Adipocyte (in vitro differentiated cells): ENCODE data around the gene ORM2.
"Not testable (repeated sequence)": the region's sequence is repeated elsewhere in the genome, so short reads cannot be mapped to it uniquely, and the experiment has no call there.

Source experiments
- DNase-seq: peaks from one replicate; pipeline ENCODE4 v3.0.0-alpha.2; 2015; ENCODE audit warnings: low read depth
- H3K27me3 ChIP-seq: replicated peaks from 2 replicates; pipeline ENCODE4 v1.7.0; 2013; ENCODE audit warnings: mild to moderate bottlenecking, low read length, moderate library complexity; ENCODE audit not compliant: control insufficient read depth, insufficient read depth
- H3K36me3 ChIP-seq: 2 replicates; pipeline ENCODE4 v1.7.0; 2013; ENCODE audit warnings: low read length, mild to moderate bottlenecking, moderate library complexity; ENCODE audit not compliant: control insufficient read depth, insufficient read depth, severe bottlenecking
- H3K4me1 ChIP-seq: 2 replicates; pipeline ENCODE4 v1.7.0; 2013; ENCODE audit warnings: mild to moderate bottlenecking, low read length, moderate library complexity; ENCODE audit not compliant: control insufficient read depth, insufficient read depth
- H3K4me3 ChIP-seq: 2 replicates; pipeline ENCODE4 v1.7.0; 2013; ENCODE audit warnings: mild to moderate bottlenecking, low read length, moderate library complexity
- H3K9ac ChIP-seq: 2 replicates; pipeline ENCODE4 v1.7.0; 2013; ENCODE audit warnings: mild to moderate bottlenecking, low read length, moderate library complexity
- H3K9me3 ChIP-seq: 2 replicates; pipeline ENCODE4 v1.7.0; 2013; ENCODE audit warnings: mild to moderate bottlenecking, low read length, moderate library complexity; ENCODE audit not compliant: control insufficient read depth

The ORM2 gene

GRCh38 chr9:114317665-114318357, 11.9 kb upstream of the ORM2 start:
- peak; percentile 88 for DNase-seq
- Histone ChIP-seq H3K9ac (peak overlapping the region; percentile 78), H3K9me3 (no peaks in the 10 kb centered on the region), H3K36me3 (no peaks in the 10 kb centered on the region), H3K4me1 (peaks cover 44% of the 10 kb centered on the region), H3K4me3 (peak overlapping the region; percentile 58), H3K27me3 (no peaks in the 10 kb centered on the region)

GRCh38 chr9:114318416-114318815, 11.3 kb upstream of the ORM2 start:
- DNase-seq: no peak
- no peaks in the 10 kb centered on the region for H3K27me3 ChIP-seq

GRCh38 chr9:114319147-114319546, 10.5 kb upstream of the ORM2 start:
- Histone ChIP-seq H3K27me3 (no peaks in the 10 kb centered on the region), H3K9me3 (no peaks in the 10 kb centered on the region), H3K9ac (no peak overlapping the region), H3K4me3 (no peak overlapping the region), H3K36me3 (no peaks in the 10 kb centered on the region), H3K4me1 (peaks cover 44% of the 10 kb centered on the region)
- no peak for DNase-seq

More at GRCh38 chr9:114318416-114318815, 11.3 kb upstream of the ORM2 start:
- H3K9ac ChIP-seq: peak overlapping the region; percentile 78
- H3K4me3 ChIP-seq: no peak overlapping the region
- no peaks in the 10 kb centered on the region for H3K36me3 ChIP-seq
- peaks cover 44% of the 10 kb centered on the region for H3K4me1 ChIP-seq
- no peaks in the 10 kb centered on the region for H3K9me3 ChIP-seq

GRCh38 chr9:114320710-114321109, 9.0 kb upstream of the ORM2 start:
- H3K9me3 ChIP-seq, H3K4me3 ChIP-seq, H3K27me3 ChIP-seq, H3K9ac ChIP-seq, H3K36me3 ChIP-seq: not testable (repeated sequence)
- peaks cover 29% of the 10 kb centered on the region for H3K4me1 ChIP-seq
- peak; percentile 25 for DNase-seq

GRCh38 chr9:114321759-114322158, 7.9 kb upstream of the ORM2 start:
- DNase-seq: peak; percentile 64
- H3K9ac ChIP-seq: no peak overlapping the region
- peaks cover 23% of the 10 kb centered on the region for H3K4me1 ChIP-seq
- peaks cover 4% of the 10 kb centered on the region for H3K27me3 ChIP-seq
- H3K4me3 ChIP-seq: no peak overlapping the region
- H3K36me3 ChIP-seq: no peaks in the 10 kb centered on the region
- H3K9me3 ChIP-seq: no peaks in the 10 kb centered on the region

GRCh38 chr9:114322160-114322818, 7.4 kb upstream of the ORM2 start:
- H3K9ac ChIP-seq, H3K4me3 ChIP-seq, H3K36me3 ChIP-seq, H3K27me3 ChIP-seq, H3K9me3 ChIP-seq: not testable (repeated sequence)
- peak; percentile 41 for DNase-seq
- peaks cover 20% of the 10 kb centered on the region for H3K4me1 ChIP-seq

GRCh38 chr9:114322831-114323531, 6.7 kb upstream of the ORM2 start, which contains the start of gene ORM1:
ORM1 (plus strand) TSS chr9:114323098; CDS start chr9:114323134, 36 bp downstream.
- H3K4me3 ChIP-seq, DNase-seq, H3K9ac ChIP-seq, H3K27me3 ChIP-seq, H3K36me3 ChIP-seq, H3K9me3 ChIP-seq: not testable (repeated sequence)
- peaks cover 14% of the 10 kb centered on the region for H3K4me1 ChIP-seq

GRCh38 chr9:114323849-114324248, 5.8 kb upstream of the ORM2 start:
- DNase-seq, H3K9me3 ChIP-seq, H3K9ac ChIP-seq, H3K36me3 ChIP-seq, H3K27me3 ChIP-seq, H3K4me3 ChIP-seq: not testable (repeated sequence)
- H3K4me1 ChIP-seq: peaks cover 11% of the 10 kb centered on the region

GRCh38 chr9:114324492-114324891, 5.2 kb upstream of the ORM2 start:
- peaks cover 7% of the 10 kb centered on the region for H3K27me3 ChIP-seq
- DNase-seq: no peak
- H3K9me3 ChIP-seq: no peaks in the 10 kb centered on the region
- H3K36me3 ChIP-seq: no peaks in the 10 kb centered on the region
- peaks cover 16% of the 10 kb centered on the region for H3K4me1 ChIP-seq
- no peak overlapping the region for H3K9ac ChIP-seq
- H3K4me3 ChIP-seq: no peak overlapping the region

- peaks cover 16% of the 10 kb centered on the region for H3K4me1 ChIP-seq
- DNase-seq, H3K27me3 ChIP-seq, H3K4me3 ChIP-seq, H3K36me3 ChIP-seq, H3K9me3 ChIP-seq, H3K9ac ChIP-seq: not testable (repeated sequence)
These were observed 4.7 kb upstream of the ORM2 start for GRCh38 chr9:114324965-114325364.

GRCh38 chr9:114325684-114326254, 3.9 kb upstream of the ORM2 start:
- H3K9me3 ChIP-seq, H3K27me3 ChIP-seq, H3K9ac ChIP-seq, DNase-seq, H3K36me3 ChIP-seq, H3K4me3 ChIP-seq: not testable (repeated sequence)
- H3K4me1 ChIP-seq: peaks cover 16% of the 10 kb centered on the region
